D721Med (cell line): ENCODE data around the gene SLC44A2.

ENCODE experiments used
- DNase-seq: peaks from one replicate; pipeline ENCODE4 v3.0.0; 2011; ENCODE audit warnings: low spot score; ENCODE audit not compliant: insufficient read length
- FAIRE-seq: peaks from 2 replicates; lab custom pipeline; 2011; peaks lifted over from hg19 to GRCh38; lab: Jason Lieb, UNC
- TF ChIP-seq, protein P1 (sequence below): IDR thresholded peaks from 2 replicates; pipeline ENCODE4 v1.5.1; 2012; ENCODE audit warnings: mild to moderate bottlenecking, control low read depth; ENCODE audit not compliant: insufficient read depth; ENCODE audit errors: missing control alignments

SLC44A2 gene

DNA sequence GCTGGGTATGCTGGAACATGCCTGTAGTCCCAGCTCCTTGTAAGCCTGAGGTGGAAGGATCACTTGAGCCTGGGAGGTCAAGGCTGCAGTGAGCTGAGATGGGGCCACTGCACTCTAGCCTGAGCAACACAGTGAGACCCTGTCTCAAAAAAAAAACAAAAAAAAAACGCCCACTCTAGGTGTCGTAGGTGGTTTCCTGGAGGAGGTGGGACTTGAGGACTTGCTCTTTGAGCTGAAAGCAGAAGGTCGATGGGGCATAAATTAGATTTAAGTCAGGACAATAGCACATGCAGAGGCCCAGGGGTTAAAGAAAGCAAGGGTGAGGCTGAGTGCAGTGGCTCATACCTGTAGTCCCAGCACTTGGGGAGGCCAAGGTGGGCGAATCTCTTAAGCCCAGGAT is 15.9 kb downstream of the SLC44A2 start:
- no peak for DNase-seq
- FAIRE-seq: no peak
- TF ChIP-seq, protein P1, sequence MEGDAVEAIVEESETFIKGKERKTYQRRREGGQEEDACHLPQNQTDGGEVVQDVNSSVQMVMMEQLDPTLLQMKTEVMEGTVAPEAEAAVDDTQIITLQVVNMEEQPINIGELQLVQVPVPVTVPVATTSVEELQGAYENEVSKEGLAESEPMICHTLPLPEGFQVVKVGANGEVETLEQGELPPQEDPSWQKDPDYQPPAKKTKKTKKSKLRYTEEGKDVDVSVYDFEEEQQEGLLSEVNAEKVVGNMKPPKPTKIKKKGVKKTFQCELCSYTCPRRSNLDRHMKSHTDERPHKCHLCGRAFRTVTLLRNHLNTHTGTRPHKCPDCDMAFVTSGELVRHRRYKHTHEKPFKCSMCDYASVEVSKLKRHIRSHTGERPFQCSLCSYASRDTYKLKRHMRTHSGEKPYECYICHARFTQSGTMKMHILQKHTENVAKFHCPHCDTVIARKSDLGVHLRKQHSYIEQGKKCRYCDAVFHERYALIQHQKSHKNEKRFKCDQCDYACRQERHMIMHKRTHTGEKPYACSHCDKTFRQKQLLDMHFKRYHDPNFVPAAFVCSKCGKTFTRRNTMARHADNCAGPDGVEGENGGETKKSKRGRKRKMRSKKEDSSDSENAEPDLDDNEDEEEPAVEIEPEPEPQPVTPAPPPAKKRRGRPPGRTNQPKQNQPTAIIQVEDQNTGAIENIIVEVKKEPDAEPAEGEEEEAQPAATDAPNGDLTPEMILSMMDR: no peak

DNA sequence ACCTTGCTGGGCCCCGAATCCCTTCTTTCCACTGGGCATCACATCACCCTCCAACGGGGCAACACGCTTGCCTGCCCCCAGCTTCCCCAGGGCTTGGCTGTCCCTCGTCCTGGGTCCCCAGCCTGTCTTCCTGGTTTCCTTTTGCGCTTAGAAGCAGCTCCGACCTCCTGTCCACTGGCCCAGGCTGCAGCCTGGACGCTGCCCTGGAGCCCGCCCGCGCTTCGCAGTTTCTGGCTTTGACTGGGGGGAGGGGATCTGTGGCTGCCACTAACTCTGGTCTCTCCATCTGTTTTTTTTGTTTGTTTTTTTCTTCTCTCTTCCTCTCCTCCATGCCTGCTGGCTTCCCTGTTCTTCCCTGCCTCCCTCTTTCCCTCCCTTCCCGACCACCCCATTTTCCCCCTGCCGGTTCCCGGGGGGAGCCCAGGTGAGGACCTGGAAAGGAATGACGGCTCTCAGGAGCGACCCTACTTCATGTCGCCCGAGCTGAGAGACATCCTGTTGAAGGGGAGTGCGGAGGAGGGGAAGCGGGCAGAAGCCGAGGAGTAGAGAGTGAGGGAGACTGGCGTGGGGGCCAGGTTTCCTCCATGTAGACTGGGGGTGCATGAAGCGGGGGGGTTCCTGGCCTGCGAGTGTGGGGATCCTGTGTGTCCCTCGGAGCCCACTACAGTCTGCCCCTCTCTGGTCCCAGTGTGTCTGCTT is 17.3 kb downstream of the SLC44A2 start:
- no peak for FAIRE-seq
- TF ChIP-seq, protein P1: no peak
- DNase-seq: no peak

- DNase-seq: no peak
- TF ChIP-seq, protein P1: no peak
- FAIRE-seq: no peak
Observed at GRCh38 chr19:10643172-10643967, 18.0 kb downstream of the SLC44A2 start.

GRCh38 chr19:10643968-10644259 is 18.6 kb downstream of the SLC44A2 start:
- DNase-seq (no peak), FAIRE-seq (no peak)
- TF ChIP-seq, protein P1: no peak

- DNase-seq: peak; percentile 95
- TF ChIP-seq, protein P1: peak; percentile 88
- FAIRE-seq: no peak
Observed at GRCh38 chr19:10644260-10645007, 19.1 kb downstream of the SLC44A2 start.

- TF ChIP-seq, protein P1: no peak
- no peak for FAIRE-seq
- DNase-seq: no peak
Observed at GRCh38 chr19:10646456-10647159, 21.3 kb downstream of the SLC44A2 start.
